OCI-LY3 (cell line): ENCODE results near the gene FAM20B.
"Not testable (repeated sequence)": the region's sequence is repeated elsewhere in the genome, so short reads cannot be mapped to it uniquely, and the experiment has no call there.

Experiments used
- H2AFZ ChIP-seq: fragments of 200-600, 300-600 bp; shearing (Covaris generic); 2 replicates; pipeline ENCODE4 v1.6.0; 2014; ENCODE audit warnings: antibody characterized with exemption, low read depth, low read length
- H3K27ac ChIP-seq: fragments of 200-600, 300-600 bp; sonication (generic); 2 replicates; pipeline ENCODE4 v1.5.1; 2014; ENCODE audit warnings: mild to moderate bottlenecking, low read length, moderate library complexity, mixed read lengths
- H3K27me3 ChIP-seq: fragments of 200-600, 300-600 bp; sonication (generic); 2 replicates; pipeline ENCODE4 v1.6.1; 2014; ENCODE audit warnings: low read depth, low read length, mixed read lengths
- H3K36me3 ChIP-seq: fragments of 200-600, 300-600 bp; sonication (generic); replicated peaks from 2 replicates; pipeline ENCODE3; 2014; ENCODE audit warnings: low read depth, low read length, mixed read lengths
- H3K4me1 ChIP-seq: fragments of 300-600, 200-600 bp; sonication (generic); 2 replicates; pipeline ENCODE4 v1.6.1; 2014; ENCODE audit warnings: low read length, mixed read lengths
- H3K4me2 ChIP-seq: fragments of 200-600, 300-600 bp; sonication (generic); 2 replicates; pipeline ENCODE4 v1.6.1; 2014; ENCODE audit warnings: low read length, mixed read lengths
- H3K4me3 ChIP-seq: fragments of 300-600, 200-600 bp; sonication (generic); 2 replicates; pipeline ENCODE4 v1.5.1; 2014; ENCODE audit warnings: antibody characterized with exemption, mild to moderate bottlenecking, low read length, moderate library complexity
- H3K79me2 ChIP-seq: fragments of 300-600, 200-600 bp; shearing (Covaris generic); 2 replicates; pipeline ENCODE4 v1.6.1; 2014; ENCODE audit warnings: mild to moderate bottlenecking, low read length, mixed read lengths
- H3K9ac ChIP-seq: fragments of 300-600, 200-600 bp; shearing (Covaris generic); 2 replicates; pipeline ENCODE4 v1.6.0; 2014; ENCODE audit warnings: mild to moderate bottlenecking, low read length, moderate library complexity
- H3K9me3 ChIP-seq: fragments of 200-600, 300-600 bp; shearing (Covaris generic); 2 replicates; pipeline ENCODE4 v1.6.1; 2014; ENCODE audit warnings: low read length, mixed read lengths; ENCODE audit not compliant: insufficient read depth
- H4K20me1 ChIP-seq: fragments of 200-600, 300-600 bp; sonication (generic); 2 replicates; pipeline ENCODE4 v1.6.1; 2016; ENCODE audit warnings: low read length, mixed read lengths; ENCODE audit not compliant: insufficient read depth
- CTCF ChIP-seq: fragments of 200-600, 300-600 bp; sonication (generic); IDR thresholded peaks from 2 replicates; pipeline ENCODE4 v1.5.1; 2014; ENCODE audit warnings: antibody characterized with exemption, low read length, low read depth
- EZH2phosphoT487 ChIP-seq: fragments of 200-600 bp; shearing (Covaris generic); IDR thresholded peaks from 2 replicates; pipeline ENCODE4 v1.6.1; 2018; ENCODE audit warnings: antibody characterized with exemption, mixed run types, low read depth

Gene FAM20B

GRCh38 chr1:179040175-179040551 lies 14.5 kb downstream of the FAM20B start:
- H3K36me3 ChIP-seq, H3K4me2 ChIP-seq, H3K9me3 ChIP-seq, H3K9ac ChIP-seq, H3K27me3 ChIP-seq, H3K27ac ChIP-seq, H4K20me1 ChIP-seq, H2AFZ ChIP-seq, H3K4me3 ChIP-seq: not testable (repeated sequence)
- peaks cover 57% of the 10 kb centered on the region for H3K79me2 ChIP-seq
- H3K4me1 ChIP-seq = peaks cover 20% of the 10 kb centered on the region

- peaks cover 11% of the 10 kb centered on the region for H3K4me1 ChIP-seq
- H3K79me2 ChIP-seq = peaks cover 38% of the 10 kb centered on the region
- no peaks in the 10 kb centered on the region for H3K27me3 ChIP-seq
- TF ChIP-seq CTCF = no peak
- no peak for TF ChIP-seq EZH2phosphoT487
- no peak overlapping the region for H3K9ac ChIP-seq
- H3K9me3 ChIP-seq = no peaks in the 10 kb centered on the region
- no peak overlapping the region for H3K27ac ChIP-seq
- no peak overlapping the region for H2AFZ ChIP-seq
- no peak overlapping the region for H3K4me3 ChIP-seq
- H3K36me3 ChIP-seq = peaks cover 6% of the 10 kb centered on the region
- H3K4me2 ChIP-seq = no peak overlapping the region
- peaks cover 3% of the 10 kb centered on the region; the same call in 1 of the 2 replicates for H4K20me1 ChIP-seq
These were observed 16.4 kb downstream of the FAM20B start for GRCh38 chr1:179042087-179042486.

GRCh38 chr1:179042700-179043099 lies 17.0 kb downstream of the FAM20B start:
- peaks cover 35% of the 10 kb centered on the region for H3K79me2 ChIP-seq
- no peak overlapping the region for H3K4me3 ChIP-seq
- H3K9ac ChIP-seq = no peak overlapping the region
- H3K27me3 ChIP-seq = no peaks in the 10 kb centered on the region
- H4K20me1 ChIP-seq = peaks cover 3% of the 10 kb centered on the region; the same call in 1 of the 2 replicates
- H3K36me3 ChIP-seq = peaks cover 6% of the 10 kb centered on the region
- no peak overlapping the region for H2AFZ ChIP-seq
- no peak overlapping the region for H3K4me2 ChIP-seq
- no peaks in the 10 kb centered on the region for H3K9me3 ChIP-seq
- H3K27ac ChIP-seq = no peak overlapping the region
- TF ChIP-seq EZH2phosphoT487 (no peak), CTCF (no peak)
- peaks cover 10% of the 10 kb centered on the region for H3K4me1 ChIP-seq

GRCh38 chr1:179043266-179043665 lies 17.6 kb downstream of the FAM20B start:
- TF ChIP-seq CTCF (no peak), EZH2phosphoT487 (no peak)
- peaks cover 10% of the 10 kb centered on the region for H3K4me1 ChIP-seq

GRCh38 chr1:179043907-179044306 lies 18.2 kb downstream of the FAM20B start:
- Histone ChIP-seq H3K36me3 (peaks cover 6% of the 10 kb centered on the region), H3K79me2 (peaks cover 25% of the 10 kb centered on the region), H3K9me3 (no peaks in the 10 kb centered on the region), H4K20me1 (no peaks in the 10 kb centered on the region; the same call in 1 of the 2 replicates), H3K4me3 (no peak overlapping the region), H2AFZ (no peak overlapping the region), H3K9ac (no peak overlapping the region), H3K4me2 (no peak overlapping the region), H3K27me3 (no peaks in the 10 kb centered on the region), H3K4me1 (peaks cover 4% of the 10 kb centered on the region), H3K27ac (no peak overlapping the region)
- no peak for TF ChIP-seq EZH2phosphoT487
- TF ChIP-seq CTCF = no peak

More at GRCh38 chr1:179043266-179043665, 17.6 kb downstream of the FAM20B start:
- H2AFZ ChIP-seq = no peak overlapping the region
- H3K79me2 ChIP-seq = peaks cover 32% of the 10 kb centered on the region
- no peaks in the 10 kb centered on the region for H3K27me3 ChIP-seq
- no peak overlapping the region for H3K4me2 ChIP-seq
- peaks cover 6% of the 10 kb centered on the region for H3K36me3 ChIP-seq
- peaks cover 3% of the 10 kb centered on the region; the same call in 1 of the 2 replicates for H4K20me1 ChIP-seq
- no peak overlapping the region for H3K4me3 ChIP-seq
- no peaks in the 10 kb centered on the region for H3K9me3 ChIP-seq
- no peak overlapping the region for H3K27ac ChIP-seq
- no peak overlapping the region for H3K9ac ChIP-seq
